ENCODE data around the gene BARD1.
"Not testable (repeated sequence)": the region's sequence is repeated elsewhere in the genome, so short reads cannot be mapped to it uniquely, and the experiment has no call there.

BARD1 gene

DNA sequence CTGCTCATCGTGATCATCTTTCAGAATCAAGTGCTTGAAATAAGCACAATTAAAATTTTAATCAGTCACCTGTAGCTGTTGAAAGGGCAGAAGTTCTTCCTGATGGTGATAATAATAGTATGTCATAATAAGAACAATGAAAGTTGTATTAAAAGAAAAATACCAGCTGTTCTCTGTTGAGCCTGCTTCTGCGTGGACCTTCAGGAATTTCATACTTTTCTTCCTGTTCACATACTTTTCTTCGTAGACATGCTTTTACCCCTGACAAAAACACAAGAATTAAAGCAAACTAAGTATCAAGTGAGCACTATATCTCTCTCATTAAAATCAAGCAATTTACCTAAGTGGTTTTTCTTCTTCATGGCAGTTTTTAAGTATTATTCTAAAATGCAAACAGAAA, 79.2 kb downstream of the BARD1 start:
- no peak for TF ChIP-seq Cebpa-rat (IDR thresholded peaks at IDR 0.05)
- H3K4me2 ChIP-seq, result no peak overlapping the region
- H3K27ac ChIP-seq, result no peak overlapping the region
- H3K9me3 ChIP-seq, result no peaks in the 10 kb centered on the region
- H3K9ac ChIP-seq, result no peak overlapping the region
- H3K4me3 ChIP-seq, result no peak overlapping the region
- peaks cover 64% of the 10 kb centered on the region for H3K36me3 ChIP-seq
- H3K27me3 ChIP-seq, result no peaks in the 10 kb centered on the region
- no peaks in the 10 kb centered on the region for H3K4me1 ChIP-seq
- H4K20me1 ChIP-seq, result no peaks in the 10 kb centered on the region

GRCh38 chr2:214724741-214725140, 84.7 kb downstream of the BARD1 start:
- Histone ChIP-seq H3K9me3 (peaks cover 9% of the 10 kb centered on the region; the same call in 1 of the 2 replicates), H3K36me3 (peaks cover 50% of the 10 kb centered on the region), H3K27ac (no peak overlapping the region), H3K27me3 (no peaks in the 10 kb centered on the region), H3K4me1 (no peaks in the 10 kb centered on the region), H3K4me3 (no peak overlapping the region), H3K9ac (no peak overlapping the region), H4K20me1 (no peaks in the 10 kb centered on the region), H3K4me2 (no peak overlapping the region)
- no peak for TF ChIP-seq Cebpa-rat (IDR thresholded peaks at IDR 0.05)

DNA sequence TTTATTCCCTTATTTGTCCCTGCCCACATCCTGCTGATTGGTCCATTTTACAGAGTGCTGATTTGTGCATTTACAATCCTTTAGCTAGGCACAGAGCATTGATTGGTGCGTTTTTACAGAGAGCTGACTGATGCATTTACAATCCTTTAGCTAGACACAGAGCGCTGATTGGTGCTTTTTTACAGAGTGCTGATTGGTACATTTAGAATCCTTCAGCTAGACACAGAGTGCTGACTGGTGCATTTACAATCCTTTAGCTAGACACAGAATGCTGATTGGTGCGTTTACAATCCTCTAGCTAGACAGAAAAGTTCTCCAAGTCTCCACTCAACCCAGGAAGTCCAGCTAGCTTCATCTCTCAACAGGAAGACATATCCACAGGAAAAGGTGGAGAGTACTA, 91.6 kb downstream of the BARD1 start:
- not testable (repeated sequence) for H4K20me1 ChIP-seq, H3K4me3 ChIP-seq, H3K4me1 ChIP-seq, H3K4me2 ChIP-seq, H3K27me3 ChIP-seq, H3K27ac ChIP-seq, H3K9ac ChIP-seq
- H3K9me3 ChIP-seq, result peaks cover 23% of the 10 kb centered on the region
- H3K36me3 ChIP-seq, result peaks cover 27% of the 10 kb centered on the region

- Histone ChIP-seq H3K4me3 (no peak overlapping the region), H3K4me2 (no peak overlapping the region), H3K4me1 (peaks cover 5% of the 10 kb centered on the region; the same call in 1 of the 2 replicates), H3K27me3 (no peaks in the 10 kb centered on the region), H4K20me1 (no peaks in the 10 kb centered on the region), H3K9ac (no peak overlapping the region), H3K9me3 (peaks cover 22% of the 10 kb centered on the region), H3K36me3 (peaks cover 27% of the 10 kb centered on the region), H3K27ac (no peak overlapping the region)
- no peak for TF ChIP-seq Cebpa-rat (IDR thresholded peaks at IDR 0.05)
Observed at GRCh38 chr2:214716811-214717560, 92.5 kb downstream of the BARD1 start.

DNA sequence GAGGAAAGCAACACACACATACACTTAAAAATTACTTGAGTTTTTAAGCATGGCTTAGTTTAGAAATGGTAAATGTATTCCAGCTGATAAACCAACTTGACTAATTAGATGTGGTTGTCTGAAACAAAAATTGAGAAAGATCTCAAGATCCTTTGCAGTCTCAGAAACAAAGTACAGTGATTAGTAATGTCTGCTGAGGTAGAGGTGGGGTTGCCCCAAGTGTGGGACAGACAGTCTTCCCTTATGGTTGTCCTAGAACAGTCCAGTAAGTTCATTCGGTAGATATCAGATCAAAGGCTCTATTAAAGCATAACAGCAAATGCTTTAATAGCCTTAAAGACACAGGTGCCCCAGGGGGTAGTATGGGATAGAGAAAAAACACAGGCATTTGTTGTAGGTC, 94.5 kb downstream of the BARD1 start:
- TF ChIP-seq Cebpa-rat (IDR thresholded peaks at IDR 0.05), result no peak
- Histone ChIP-seq H3K36me3 (peaks cover 27% of the 10 kb centered on the region), H3K27ac (no peak overlapping the region), H3K9ac (no peak overlapping the region), H3K4me2 (no peak overlapping the region), H3K9me3 (peaks cover 14% of the 10 kb centered on the region), H4K20me1 (no peaks in the 10 kb centered on the region), H3K27me3 (no peaks in the 10 kb centered on the region), H3K4me3 (no peak overlapping the region), H3K4me1 (peaks cover 5% of the 10 kb centered on the region; the same call in 1 of the 2 replicates)

GRCh38 chr2:214713080-214713830, 96.2 kb downstream of the BARD1 start:
- H3K9ac ChIP-seq, result no peak overlapping the region
- H3K4me3 ChIP-seq, result no peak overlapping the region
- peaks cover 15% of the 10 kb centered on the region for H3K36me3 ChIP-seq
- TF ChIP-seq Cebpa-rat (IDR thresholded peaks at IDR 0.05), result no peak
- H4K20me1 ChIP-seq, result no peaks in the 10 kb centered on the region
- H3K9me3 ChIP-seq, result peaks cover 7% of the 10 kb centered on the region
- no peak overlapping the region for H3K4me2 ChIP-seq
- no peaks in the 10 kb centered on the region for H3K27me3 ChIP-seq
- H3K4me1 ChIP-seq, result peaks cover 5% of the 10 kb centered on the region; the same call in 1 of the 2 replicates
- no peak overlapping the region for H3K27ac ChIP-seq

DNA sequence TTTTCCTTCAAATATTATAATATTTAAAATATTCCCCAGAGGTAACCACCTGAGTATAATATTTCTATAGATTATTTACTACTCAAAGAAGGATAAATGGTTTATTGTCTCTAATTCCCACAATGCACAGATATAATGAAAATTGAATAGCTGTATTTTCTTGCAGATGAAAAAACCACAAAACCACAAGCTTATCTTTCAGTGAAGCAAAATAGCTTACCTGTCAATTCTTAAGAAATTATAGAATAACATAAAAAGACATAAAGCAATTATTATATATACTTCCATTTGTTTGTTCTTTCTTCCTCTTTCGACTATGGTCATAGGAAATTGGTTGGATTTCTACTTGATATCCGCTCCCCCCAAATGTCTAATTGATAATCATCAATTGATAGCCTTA, 98.8 kb downstream of the BARD1 start:
- Histone ChIP-seq H3K27ac (no peak overlapping the region), H3K9ac (no peak overlapping the region), H3K27me3 (no peaks in the 10 kb centered on the region), H3K4me2 (no peak overlapping the region), H3K9me3 (no peaks in the 10 kb centered on the region), H3K36me3 (no peaks in the 10 kb centered on the region), H4K20me1 (no peaks in the 10 kb centered on the region), H3K4me3 (no peak overlapping the region), H3K4me1 (no peaks in the 10 kb centered on the region)
- no peak for TF ChIP-seq Cebpa-rat (IDR thresholded peaks at IDR 0.05)

GRCh38 chr2:214706986-214707385, 102.5 kb downstream of the BARD1 start:
- Histone ChIP-seq H3K9ac (no peak overlapping the region), H4K20me1 (no peaks in the 10 kb centered on the region), H3K4me2 (no peak overlapping the region), H3K27ac (no peak overlapping the region), H3K27me3 (no peaks in the 10 kb centered on the region), H3K4me3 (no peak overlapping the region), H3K36me3 (no peaks in the 10 kb centered on the region), H3K9me3 (no peaks in the 10 kb centered on the region), H3K4me1 (no peaks in the 10 kb centered on the region)
- no peak for TF ChIP-seq Cebpa-rat (IDR thresholded peaks at IDR 0.05)

- Histone ChIP-seq H3K4me1 (no peaks in the 10 kb centered on the region), H3K9ac (no peak overlapping the region), H3K9me3 (no peaks in the 10 kb centered on the region), H3K27ac (no peak overlapping the region), H3K4me3 (no peak overlapping the region), H3K27me3 (no peaks in the 10 kb centered on the region), H3K36me3 (no peaks in the 10 kb centered on the region), H3K4me2 (no peak overlapping the region), H4K20me1 (no peaks in the 10 kb centered on the region)
- no peak for TF ChIP-seq Cebpa-rat (IDR thresholded peaks at IDR 0.05)
Observed at GRCh38 chr2:214699236-214699635, 110.2 kb downstream of the BARD1 start.

DNA sequence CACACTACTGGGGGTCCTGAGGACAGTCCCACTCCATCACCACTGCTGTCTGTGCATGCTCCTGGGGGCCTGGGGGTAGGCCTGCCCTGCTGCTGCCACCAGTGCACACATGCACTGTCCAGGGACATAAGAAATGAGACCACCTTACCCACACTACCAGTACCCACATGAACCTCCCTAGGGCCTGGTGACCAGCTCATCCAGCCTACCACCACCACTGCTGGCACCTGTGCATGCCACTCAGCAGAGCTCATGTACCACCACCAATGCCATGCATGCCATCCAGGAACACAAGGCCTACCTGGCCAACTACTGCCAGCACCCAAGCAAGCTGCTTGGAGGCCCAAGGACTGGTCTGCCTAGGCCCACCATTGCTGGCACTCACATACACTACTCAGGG, 112.8 kb downstream of the BARD1 start:
- H3K4me1 ChIP-seq, result no peaks in the 10 kb centered on the region
- H3K27ac ChIP-seq, result no peak overlapping the region
- H3K9me3 ChIP-seq, result no peaks in the 10 kb centered on the region
- no peak overlapping the region for H3K4me3 ChIP-seq
- H3K4me2 ChIP-seq, result no peak overlapping the region
- H3K36me3 ChIP-seq, result no peaks in the 10 kb centered on the region
- H4K20me1 ChIP-seq, result no peaks in the 10 kb centered on the region
- H3K9ac ChIP-seq, result no peak overlapping the region
- no peak for TF ChIP-seq Cebpa-rat (IDR thresholded peaks at IDR 0.05)
- no peaks in the 10 kb centered on the region for H3K27me3 ChIP-seq
